Liver (tissue), 3 donors: Measurements from ENCODE around the gene TRIM67.

Source experiments
- JUND ChIP-seq, 2 donors: IDR thresholded peaks; 2 replicates each; pipeline ENCODE4 v1.6.1; 2016; ENCODE audit warnings: antibody characterized with exemption in 2 of 2
- SP1 ChIP-seq: IDR thresholded peaks from 2 replicates; pipeline ENCODE4 v1.6.1; 2018; ENCODE audit warnings: antibody characterized with exemption, mild to moderate bottlenecking
- TF ChIP-seq, protein P1 (sequence below): fragments of 150-350 bp; IDR thresholded peaks from 2 replicates; pipeline ENCODE4 v1.5.1; 2017; ENCODE audit warnings: improper control_type of control experiment, low read depth, low read length; ENCODE audit not compliant: missing input control
- TF ChIP-seq, protein P2 (sequence below): IDR thresholded peaks from 2 replicates; pipeline ENCODE4 v1.6.1; 2016; ENCODE audit warnings: antibody characterized with exemption
- TF ChIP-seq, protein P3 (sequence below): IDR thresholded peaks from 2 replicates; pipeline ENCODE4 v1.6.1; 2016; ENCODE audit warnings: antibody characterized with exemption
- TF ChIP-seq, protein P4 (sequence below): IDR thresholded peaks from 2 replicates; pipeline ENCODE4 v1.6.1; 2016; ENCODE audit warnings: antibody characterized with exemption, mild to moderate bottlenecking
- donor health status: healthy.
- donor health status: healthy.

DNA sequence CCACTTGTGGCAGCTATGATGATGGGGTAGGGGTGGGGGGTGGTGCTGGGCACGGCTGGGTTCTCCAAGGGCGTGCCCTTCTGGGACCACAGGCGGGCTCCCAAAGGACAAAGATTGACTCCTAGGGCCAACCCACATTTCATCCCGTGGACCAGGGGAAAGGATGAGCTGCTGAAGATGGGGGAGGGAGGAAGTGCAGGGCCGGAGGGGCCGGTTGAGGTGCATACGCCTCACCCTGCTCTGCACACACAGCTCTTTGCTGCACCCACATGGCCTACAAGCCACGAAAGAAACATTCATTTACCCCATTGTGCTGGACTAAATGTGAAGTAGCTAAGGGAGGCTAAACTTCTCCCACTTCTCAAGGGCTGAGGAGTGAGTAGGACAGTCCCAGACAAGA lies 45.0 kb downstream of the TRIM67 start:
- TF ChIP-seq JUND (IDR thresholded peaks at IDR 0.05) (no peak), SP1 (no peak)
- TF ChIP-seq, protein P1, sequence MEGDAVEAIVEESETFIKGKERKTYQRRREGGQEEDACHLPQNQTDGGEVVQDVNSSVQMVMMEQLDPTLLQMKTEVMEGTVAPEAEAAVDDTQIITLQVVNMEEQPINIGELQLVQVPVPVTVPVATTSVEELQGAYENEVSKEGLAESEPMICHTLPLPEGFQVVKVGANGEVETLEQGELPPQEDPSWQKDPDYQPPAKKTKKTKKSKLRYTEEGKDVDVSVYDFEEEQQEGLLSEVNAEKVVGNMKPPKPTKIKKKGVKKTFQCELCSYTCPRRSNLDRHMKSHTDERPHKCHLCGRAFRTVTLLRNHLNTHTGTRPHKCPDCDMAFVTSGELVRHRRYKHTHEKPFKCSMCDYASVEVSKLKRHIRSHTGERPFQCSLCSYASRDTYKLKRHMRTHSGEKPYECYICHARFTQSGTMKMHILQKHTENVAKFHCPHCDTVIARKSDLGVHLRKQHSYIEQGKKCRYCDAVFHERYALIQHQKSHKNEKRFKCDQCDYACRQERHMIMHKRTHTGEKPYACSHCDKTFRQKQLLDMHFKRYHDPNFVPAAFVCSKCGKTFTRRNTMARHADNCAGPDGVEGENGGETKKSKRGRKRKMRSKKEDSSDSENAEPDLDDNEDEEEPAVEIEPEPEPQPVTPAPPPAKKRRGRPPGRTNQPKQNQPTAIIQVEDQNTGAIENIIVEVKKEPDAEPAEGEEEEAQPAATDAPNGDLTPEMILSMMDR = no peak
- TF ChIP-seq, protein P2, sequence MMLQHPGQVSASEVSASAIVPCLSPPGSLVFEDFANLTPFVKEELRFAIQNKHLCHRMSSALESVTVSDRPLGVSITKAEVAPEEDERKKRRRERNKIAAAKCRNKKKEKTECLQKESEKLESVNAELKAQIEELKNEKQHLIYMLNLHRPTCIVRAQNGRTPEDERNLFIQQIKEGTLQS = no peak
- TF ChIP-seq, protein P3, sequence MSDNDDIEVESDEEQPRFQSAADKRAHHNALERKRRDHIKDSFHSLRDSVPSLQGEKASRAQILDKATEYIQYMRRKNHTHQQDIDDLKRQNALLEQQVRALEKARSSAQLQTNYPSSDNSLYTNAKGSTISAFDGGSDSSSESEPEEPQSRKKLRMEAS = no peak
- TF ChIP-seq, protein P4, sequence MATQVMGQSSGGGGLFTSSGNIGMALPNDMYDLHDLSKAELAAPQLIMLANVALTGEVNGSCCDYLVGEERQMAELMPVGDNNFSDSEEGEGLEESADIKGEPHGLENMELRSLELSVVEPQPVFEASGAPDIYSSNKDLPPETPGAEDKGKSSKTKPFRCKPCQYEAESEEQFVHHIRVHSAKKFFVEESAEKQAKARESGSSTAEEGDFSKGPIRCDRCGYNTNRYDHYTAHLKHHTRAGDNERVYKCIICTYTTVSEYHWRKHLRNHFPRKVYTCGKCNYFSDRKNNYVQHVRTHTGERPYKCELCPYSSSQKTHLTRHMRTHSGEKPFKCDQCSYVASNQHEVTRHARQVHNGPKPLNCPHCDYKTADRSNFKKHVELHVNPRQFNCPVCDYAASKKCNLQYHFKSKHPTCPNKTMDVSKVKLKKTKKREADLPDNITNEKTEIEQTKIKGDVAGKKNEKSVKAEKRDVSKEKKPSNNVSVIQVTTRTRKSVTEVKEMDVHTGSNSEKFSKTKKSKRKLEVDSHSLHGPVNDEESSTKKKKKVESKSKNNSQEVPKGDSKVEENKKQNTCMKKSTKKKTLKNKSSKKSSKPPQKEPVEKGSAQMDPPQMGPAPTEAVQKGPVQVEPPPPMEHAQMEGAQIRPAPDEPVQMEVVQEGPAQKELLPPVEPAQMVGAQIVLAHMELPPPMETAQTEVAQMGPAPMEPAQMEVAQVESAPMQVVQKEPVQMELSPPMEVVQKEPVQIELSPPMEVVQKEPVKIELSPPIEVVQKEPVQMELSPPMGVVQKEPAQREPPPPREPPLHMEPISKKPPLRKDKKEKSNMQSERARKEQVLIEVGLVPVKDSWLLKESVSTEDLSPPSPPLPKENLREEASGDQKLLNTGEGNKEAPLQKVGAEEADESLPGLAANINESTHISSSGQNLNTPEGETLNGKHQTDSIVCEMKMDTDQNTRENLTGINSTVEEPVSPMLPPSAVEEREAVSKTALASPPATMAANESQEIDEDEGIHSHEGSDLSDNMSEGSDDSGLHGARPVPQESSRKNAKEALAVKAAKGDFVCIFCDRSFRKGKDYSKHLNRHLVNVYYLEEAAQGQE = no peak
